HEK293 (cell line): ENCODE results near the gene KDF1.

Experiments used
- CTCF ChIA-PET: fragments of 350-600 bp; formaldehyde crosslinking; extraction: SDS; loops from one replicate; lab custom pipeline; 2021; ENCODE audit warnings: antibody characterized with exemption; lab: Yijun Ruan, JAX
- POLR2A ChIA-PET: fragments of 300-600 bp; formaldehyde crosslinking; extraction: SDS; loops from one replicate; lab custom pipeline; 2020; ENCODE audit warnings: antibody characterized with exemption, inconsistent platforms; lab: Yijun Ruan, JAX
- H3K27ac ChIP-seq: fragments of 200-500 bp; sonication (Bioruptor generic); 2 replicates; pipeline ENCODE4 v1.5.1; 2014; ENCODE audit warnings: low read depth, low read length, control low read depth, inconsistent platforms; ENCODE audit errors: extremely low read depth
- H3K36me3 ChIP-seq, 2 experiments: fragments of 200-500 bp in 1 of 2; sonication (Bioruptor generic) in 1 of 2; 1 replicate in 1 of 2; 2 replicates in 1 of 2; pipeline ENCODE4 v1.5.1; 2014 to 2017; ENCODE audit warnings: inconsistent platforms in 2 of 2, low read length in 2 of 2; ENCODE audit not compliant: control insufficient read depth in 2 of 2, insufficient read depth in 1 of 2
- H3K4me1 ChIP-seq: fragments of 200-500 bp; sonication (Bioruptor generic); 2 replicates; pipeline ENCODE4 v1.5.1; 2014; ENCODE audit warnings: mild to moderate bottlenecking, low read length, inconsistent platforms; ENCODE audit not compliant: control insufficient read depth, insufficient read depth
- H3K4me3 ChIP-seq: 2 replicates; pipeline ENCODE4 v1.5.1; 2011; ENCODE audit warnings: low read depth, mild to moderate bottlenecking, control low read depth, low read length, moderate library complexity
- H3K9me3 ChIP-seq: fragments of 200-500 bp; sonication (Bioruptor generic); 2 replicates; pipeline ENCODE4 v1.5.1; 2014; ENCODE audit warnings: low read depth, low read length, inconsistent platforms; ENCODE audit not compliant: control insufficient read depth, insufficient read depth
- MZF1 ChIP-seq: fragments of 450-650 bp; formaldehyde crosslinking; IDR thresholded peaks from 2 replicates; pipeline ENCODE4 v1.5.1; 2017; ENCODE audit warnings: missing biosample characterization, missing genetic modification characterization, borderline replicate concordance
- ZBTB1 ChIP-seq: fragments of 450-650 bp; formaldehyde crosslinking; IDR thresholded peaks from 2 replicates; pipeline ENCODE4 v1.5.1; 2016; ENCODE audit warnings: missing biosample characterization, missing genetic modification characterization
- ZFHX2 ChIP-seq: fragments of 450-650 bp; formaldehyde crosslinking; conservative IDR thresholded peaks from 2 replicates; pipeline ENCODE4 v1.5.1; 2016; ENCODE audit warnings: missing biosample characterization, missing genetic modification characterization
- ZIC2 ChIP-seq: fragments of 450-650 bp; formaldehyde crosslinking; IDR thresholded peaks from 2 replicates; pipeline ENCODE4 v1.5.1; 2016; ENCODE audit warnings: missing biosample characterization, missing genetic modification characterization
- ZNF121 ChIP-seq: fragments of 450-650 bp; formaldehyde crosslinking; IDR thresholded peaks from 2 replicates; pipeline ENCODE4 v1.5.1; 2016; ENCODE audit warnings: missing biosample characterization, missing genetic modification characterization
- ZNF341 ChIP-seq: fragments of 450-650 bp; formaldehyde crosslinking; IDR thresholded peaks from 2 replicates; pipeline ENCODE4; 2016; ENCODE audit warnings: low read depth, missing biosample characterization, missing genetic modification characterization
- ZNF510 ChIP-seq: fragments of 450-650 bp; formaldehyde crosslinking; IDR thresholded peaks from 2 replicates; pipeline ENCODE4 v1.5.1; 2018; ENCODE audit warnings: mild to moderate bottlenecking, missing genetic modification characterization, missing biosample characterization; ENCODE audit not compliant: insufficient replicate concordance
- ZNF514 ChIP-seq: fragments of 450-650 bp; formaldehyde crosslinking; IDR thresholded peaks from 2 replicates; pipeline ENCODE4 v1.5.1; 2016; ENCODE audit warnings: missing biosample characterization, missing genetic modification characterization
- ZNF555 ChIP-seq: fragments of 450-650 bp; formaldehyde crosslinking; conservative IDR thresholded peaks from 2 replicates; pipeline ENCODE4 v1.5.1; 2017; ENCODE audit warnings: missing biosample characterization, mild to moderate bottlenecking, missing genetic modification characterization, inconsistent platforms
- ZNF571 ChIP-seq: fragments of 450-650 bp; formaldehyde crosslinking; IDR thresholded peaks from 2 replicates; pipeline ENCODE4 v1.5.0; 2017; ENCODE audit warnings: missing biosample characterization, missing genetic modification characterization
- ZNF621 ChIP-seq: fragments of 450-650 bp; formaldehyde crosslinking; IDR thresholded peaks from 2 replicates; pipeline ENCODE4 v1.5.1; 2017; ENCODE audit warnings: missing biosample characterization, missing genetic modification characterization
- ZNF626 ChIP-seq: fragments of 450-650 bp; sonication (Bioruptor Pico); formaldehyde crosslinking; IDR thresholded peaks from 2 replicates; pipeline ENCODE4 v1.5.1; 2018; ENCODE audit warnings: missing biosample characterization, missing genetic modification characterization, inconsistent platforms
- ZNF707 ChIP-seq: fragments of 450-650 bp; formaldehyde crosslinking; IDR thresholded peaks from 2 replicates; pipeline ENCODE4 v1.5.1; 2016; ENCODE audit warnings: missing biosample characterization, missing genetic modification characterization
- TF ChIP-seq, protein P1 (sequence below): fragments of 450-650 bp; formaldehyde crosslinking; IDR thresholded peaks from 2 replicates; pipeline ENCODE4 v1.5.1; 2017; ENCODE audit warnings: missing biosample characterization, missing genetic modification characterization
- TF ChIP-seq, protein P2 (sequence below): fragments of 450-650 bp; formaldehyde crosslinking; IDR thresholded peaks from 2 replicates; pipeline ENCODE4 v1.5.1; 2016; ENCODE audit warnings: missing biosample characterization, missing genetic modification characterization
- TF ChIP-seq, protein P3 (sequence below): fragments of 450-650 bp; formaldehyde crosslinking; IDR thresholded peaks from 2 replicates; pipeline ENCODE4 v1.5.1; 2016; ENCODE audit warnings: missing biosample characterization, missing genetic modification characterization

Gene KDF1

DNA sequence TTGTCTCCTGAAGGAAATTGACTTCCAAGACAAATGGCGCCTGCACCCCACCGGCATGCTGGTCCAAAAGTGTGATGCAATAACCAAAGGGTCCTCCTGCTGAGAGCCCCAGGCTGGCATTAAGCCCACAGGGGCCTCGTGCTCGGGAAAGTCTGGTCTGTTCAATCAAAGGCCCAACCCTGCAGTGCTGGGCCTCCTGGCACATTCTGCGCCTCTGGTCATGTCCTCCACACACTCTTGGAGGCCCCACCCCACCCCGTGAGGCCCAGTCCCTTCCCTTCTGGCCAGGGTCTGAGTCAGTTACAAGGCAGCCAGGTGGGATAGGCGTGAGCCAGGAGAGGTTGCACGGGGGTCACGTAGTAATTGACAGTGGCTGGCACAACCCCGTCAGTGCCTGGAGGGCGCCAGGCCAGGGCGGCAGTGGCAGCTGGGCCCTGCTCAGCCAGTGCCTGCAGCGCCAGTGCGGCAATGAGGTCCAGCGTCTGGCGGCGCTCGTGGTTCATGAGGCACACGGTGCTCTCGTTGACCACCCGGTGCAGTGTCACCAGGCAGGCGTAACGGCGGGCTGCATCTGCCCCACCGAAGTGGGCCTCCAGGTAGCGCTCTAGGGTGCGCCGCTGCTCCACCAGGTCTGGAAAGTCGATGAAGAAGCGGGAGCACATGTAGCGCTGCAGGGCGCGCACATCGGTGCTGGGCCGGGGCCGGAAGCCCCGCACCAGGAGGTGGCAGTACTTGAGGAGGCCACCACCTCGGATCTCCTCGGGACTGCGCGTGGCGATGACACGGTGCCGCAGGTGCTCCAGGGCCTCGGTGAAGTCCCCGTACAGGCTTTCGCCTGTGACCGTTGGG is 45.6 kb upstream of the KDF1 start:
- Histone ChIP-seq H3K4me1 (no peaks in the 10 kb centered on the region), H3K27ac (no peak overlapping the region), H3K36me3 (no peaks in the 10 kb centered on the region), H3K4me3 (no peak overlapping the region), H3K9me3 (no peaks in the 10 kb centered on the region)
- TF ChIP-seq ZIC2 (tag by site-specific recombination): peak; percentile 62
- no peak for TF ChIP-seq ZNF707 (tag by site-specific recombination)
- no peak for TF ChIP-seq ZNF121 (tag by site-specific recombination)
- ChIA-PET POLR2A (no interaction called here), CTCF (interaction anchor here (1.0 kb wide), 1 partner anchor 9 kb away, joined by 6 read pairs; no protein-coding TSS in a partner anchor)

DNA sequence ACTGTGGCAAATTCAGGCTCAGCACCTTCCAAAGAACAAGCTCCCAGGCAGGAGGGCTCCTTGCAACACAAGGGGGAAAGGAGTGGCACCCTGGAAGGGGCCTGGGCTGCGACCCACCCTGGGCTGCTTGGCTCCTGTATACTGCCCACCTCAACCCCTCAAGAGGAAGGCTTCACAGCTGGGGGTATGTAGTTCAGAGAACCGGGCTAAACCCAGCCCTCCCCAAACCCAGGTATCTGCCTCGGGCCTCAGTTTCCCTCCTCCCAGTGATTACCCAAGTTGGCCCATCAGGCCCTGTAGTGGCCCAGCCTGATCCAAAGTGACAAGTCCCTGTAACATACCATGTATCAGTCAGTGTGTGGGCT is 44.9 kb upstream of the KDF1 start:
- TF ChIP-seq, protein P1, sequence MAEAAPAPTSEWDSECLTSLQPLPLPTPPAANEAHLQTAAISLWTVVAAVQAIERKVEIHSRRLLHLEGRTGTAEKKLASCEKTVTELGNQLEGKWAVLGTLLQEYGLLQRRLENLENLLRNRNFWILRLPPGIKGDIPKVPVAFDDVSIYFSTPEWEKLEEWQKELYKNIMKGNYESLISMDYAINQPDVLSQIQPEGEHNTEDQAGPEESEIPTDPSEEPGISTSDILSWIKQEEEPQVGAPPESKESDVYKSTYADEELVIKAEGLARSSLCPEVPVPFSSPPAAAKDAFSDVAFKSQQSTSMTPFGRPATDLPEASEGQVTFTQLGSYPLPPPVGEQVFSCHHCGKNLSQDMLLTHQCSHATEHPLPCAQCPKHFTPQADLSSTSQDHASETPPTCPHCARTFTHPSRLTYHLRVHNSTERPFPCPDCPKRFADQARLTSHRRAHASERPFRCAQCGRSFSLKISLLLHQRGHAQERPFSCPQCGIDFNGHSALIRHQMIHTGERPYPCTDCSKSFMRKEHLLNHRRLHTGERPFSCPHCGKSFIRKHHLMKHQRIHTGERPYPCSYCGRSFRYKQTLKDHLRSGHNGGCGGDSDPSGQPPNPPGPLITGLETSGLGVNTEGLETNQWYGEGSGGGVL (tag by site-specific recombination): no peak
- TF ChIP-seq ZNF621 (tag by site-specific recombination) (no peak), ZNF341 (tag by site-specific recombination) (no peak), ZNF555 (no peak), ZNF626 (tag by site-specific recombination) (no peak), ZNF514 (tag by site-specific recombination) (no peak), ZNF571 (tag by site-specific recombination) (no peak), ZFHX2 (no peak), ZBTB1 (tag by site-specific recombination) (no peak), MZF1 (tag by site-specific recombination) (no peak), ZNF510 (tag by site-specific recombination) (no peak)
- TF ChIP-seq, protein P2, sequence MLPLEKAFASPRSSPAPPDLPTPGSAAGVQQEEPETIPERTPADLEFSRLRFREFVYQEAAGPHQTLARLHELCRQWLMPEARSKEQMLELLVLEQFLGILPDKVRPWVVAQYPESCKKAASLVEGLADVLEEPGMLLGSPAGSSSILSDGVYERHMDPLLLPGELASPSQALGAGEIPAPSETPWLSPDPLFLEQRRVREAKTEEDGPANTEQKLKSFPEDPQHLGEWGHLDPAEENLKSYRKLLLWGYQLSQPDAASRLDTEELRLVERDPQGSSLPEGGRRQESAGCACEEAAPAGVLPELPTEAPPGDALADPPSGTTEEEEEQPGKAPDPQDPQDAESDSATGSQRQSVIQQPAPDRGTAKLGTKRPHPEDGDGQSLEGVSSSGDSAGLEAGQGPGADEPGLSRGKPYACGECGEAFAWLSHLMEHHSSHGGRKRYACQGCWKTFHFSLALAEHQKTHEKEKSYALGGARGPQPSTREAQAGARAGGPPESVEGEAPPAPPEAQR: no peak
- TF ChIP-seq, protein P3, sequence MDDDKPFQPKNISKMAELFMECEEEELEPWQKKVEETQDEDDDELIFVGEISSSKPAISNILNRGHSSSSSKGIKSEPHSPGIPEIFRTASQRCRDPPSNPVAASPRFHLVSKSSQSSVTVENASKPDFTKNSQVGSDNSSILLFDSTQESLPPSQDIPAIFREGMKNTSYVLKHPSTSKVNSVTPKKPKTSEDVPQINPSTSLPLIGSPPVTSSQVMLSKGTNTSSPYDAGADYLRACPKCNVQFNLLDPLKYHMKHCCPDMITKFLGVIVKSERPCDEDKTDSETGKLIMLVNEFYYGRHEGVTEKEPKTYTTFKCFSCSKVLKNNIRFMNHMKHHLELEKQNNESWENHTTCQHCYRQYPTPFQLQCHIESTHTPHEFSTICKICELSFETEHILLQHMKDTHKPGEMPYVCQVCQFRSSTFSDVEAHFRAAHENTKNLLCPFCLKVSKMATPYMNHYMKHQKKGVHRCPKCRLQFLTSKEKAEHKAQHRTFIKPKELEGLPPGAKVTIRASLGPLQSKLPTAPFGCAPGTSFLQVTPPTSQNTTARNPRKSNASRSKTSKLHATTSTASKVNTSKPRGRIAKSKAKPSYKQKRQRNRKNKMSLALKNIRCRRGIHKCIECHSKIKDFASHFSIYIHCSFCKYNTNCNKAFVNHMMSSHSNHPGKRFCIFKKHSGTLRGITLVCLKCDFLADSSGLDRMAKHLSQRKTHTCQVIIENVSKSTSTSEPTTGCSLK (tag by site-specific recombination): no peak
- CTCF ChIA-PET: interaction anchor here (1.1 to 1.4 kb wide), 2 partner anchors 9 to 39 kb away, joined by 3 to 8 read pairs; no protein-coding TSS in a partner anchor
- no peaks in the 10 kb centered on the region for H3K4me1 ChIP-seq
- H3K27ac ChIP-seq: no peak overlapping the region
- H3K9me3 ChIP-seq: no peaks in the 10 kb centered on the region
- no peak overlapping the region for H3K4me3 ChIP-seq
- POLR2A ChIA-PET: interaction anchor here (1.4 to 2.0 kb wide), 2 partner anchors 8 to 22 kb away, joined by 5 read pairs; partner anchors contain the start of gene TENT5B
- H3K36me3 ChIP-seq: no peaks in the 10 kb centered on the region
